ENCODE measurements around the gene SPPL2C. TPM values are rescaled to one million over a fixed set of nuclear protein-coding genes. Genes with fewer than 3 reads are reported as not detected.

The SPPL2C gene
- total RNA-seq, 3 donors from 2014 or later: not detected

DNA sequence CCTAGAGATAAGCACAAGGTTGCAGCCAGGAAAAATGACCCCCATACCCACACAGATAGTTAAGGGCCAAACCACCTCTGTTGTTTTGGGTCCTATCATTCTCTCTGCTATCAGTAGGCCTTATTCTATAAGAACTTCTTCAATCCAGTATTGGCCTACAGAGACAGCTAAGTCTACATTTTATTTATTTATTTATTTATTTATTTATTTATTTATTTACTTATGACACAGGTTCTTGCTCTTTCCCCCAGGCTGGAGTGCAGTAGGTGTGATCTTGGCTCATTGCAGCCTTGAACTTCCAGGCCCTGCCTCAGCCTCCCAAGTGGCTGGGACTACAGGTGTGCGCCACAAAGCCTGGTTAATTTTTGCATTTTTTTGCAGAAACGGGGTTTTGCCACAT is 42.2 kb downstream of the SPPL2C start:
- H3K9me3 ChIP-seq: no peaks in the 10 kb centered on the region
- no peaks in the 10 kb centered on the region for H3K4me1 ChIP-seq
- no peak overlapping the region for H3K4me3 ChIP-seq
- no peak for TF ChIP-seq CTCF (IDR thresholded peaks at IDR 0.05)
- TF ChIP-seq POLR2A (IDR thresholded peaks at IDR 0.05): no peak
- no peak for TF ChIP-seq POLR2AphosphoS5 (IDR thresholded peaks at IDR 0.05)
- no peak for DNase-seq (ENCODE audit: low spot score in 2 of 2)
- H3K27me3 ChIP-seq: no peaks in the 10 kb centered on the region
- no peaks in the 10 kb centered on the region for H3K36me3 ChIP-seq
- no peak overlapping the region for H3K27ac ChIP-seq
- intact Hi-C loops (cut with DNase I; ENCODE audit: low total_unique reads): no loop called here

- no peak for DNase-seq (ENCODE audit: low spot score in 2 of 2)
- TF ChIP-seq POLR2A (IDR thresholded peaks at IDR 0.05): no peak
- TF ChIP-seq CTCF (IDR thresholded peaks at IDR 0.05): no peak
- no peak for TF ChIP-seq POLR2AphosphoS5 (IDR thresholded peaks at IDR 0.05)
- no peaks in the 10 kb centered on the region for H3K9me3 ChIP-seq
- no peak overlapping the region for H3K27ac ChIP-seq
- H3K36me3 ChIP-seq: no peaks in the 10 kb centered on the region
- H3K27me3 ChIP-seq: no peaks in the 10 kb centered on the region
- H3K4me3 ChIP-seq: no peak overlapping the region
- intact Hi-C loops (cut with DNase I; ENCODE audit: low total_unique reads): no loop called here
- no peaks in the 10 kb centered on the region for H3K4me1 ChIP-seq
These were observed 43.7 kb downstream of the SPPL2C start for GRCh38 chr17:45888392-45888791.

GRCh38 chr17:45889579-45889978 is 44.9 kb downstream of the SPPL2C start:
- DNase-seq (ENCODE audit: low spot score in 2 of 2): no peak
- Histone ChIP-seq H3K27me3 (no peaks in the 10 kb centered on the region), H3K36me3 (no peaks in the 10 kb centered on the region), H3K9me3 (no peaks in the 10 kb centered on the region), H3K4me1 (no peaks in the 10 kb centered on the region), H3K27ac (no peak overlapping the region), H3K4me3 (no peak overlapping the region)
- TF ChIP-seq CTCF (IDR thresholded peaks at IDR 0.05): no peak
- TF ChIP-seq POLR2AphosphoS5 (IDR thresholded peaks at IDR 0.05): no peak
- TF ChIP-seq POLR2A (IDR thresholded peaks at IDR 0.05): no peak
- intact Hi-C loops (cut with DNase I; ENCODE audit: low total_unique reads): no loop called here

DNA sequence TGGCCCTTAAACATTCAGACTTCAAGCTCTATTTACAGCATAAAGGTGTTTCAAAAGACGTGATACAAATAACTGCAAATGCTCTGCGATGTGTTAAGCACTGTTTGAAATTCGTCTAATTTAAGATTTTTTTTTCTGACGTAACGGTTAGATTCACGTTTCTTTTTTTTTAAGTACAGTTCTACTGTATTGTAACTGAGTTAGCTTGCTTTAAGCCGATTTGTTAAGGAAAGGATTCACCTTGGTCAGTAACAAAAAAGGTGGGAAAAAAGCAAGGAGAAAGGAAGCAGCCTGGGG is 49.0 kb downstream of the SPPL2C start:
- intact Hi-C loops (cut with DNase I; ENCODE audit: low total_unique reads): no loop called here
- H3K4me3 ChIP-seq: peak overlapping the region; percentile 70 to 96 (median 81)
- H3K4me1 ChIP-seq: peaks cover 0 to 8% of the 10 kb centered on the region in 2 donors
- peaks cover 0 to 28% of the 10 kb centered on the region in 2 donors for H3K27me3 ChIP-seq
- TF ChIP-seq CTCF (IDR thresholded peaks at IDR 0.05) (no peak), POLR2A (IDR thresholded peaks at IDR 0.05) (no peak), POLR2AphosphoS5 (IDR thresholded peaks at IDR 0.05) (no peak)
- no peaks in the 10 kb centered on the region for H3K9me3 ChIP-seq
- no peak for DNase-seq (ENCODE audit: low spot score in 2 of 2)
- H3K27ac ChIP-seq: peak overlapping the region in 1 of 2 donors; percentile 73
- no peaks in the 10 kb centered on the region for H3K36me3 ChIP-seq

DNA sequence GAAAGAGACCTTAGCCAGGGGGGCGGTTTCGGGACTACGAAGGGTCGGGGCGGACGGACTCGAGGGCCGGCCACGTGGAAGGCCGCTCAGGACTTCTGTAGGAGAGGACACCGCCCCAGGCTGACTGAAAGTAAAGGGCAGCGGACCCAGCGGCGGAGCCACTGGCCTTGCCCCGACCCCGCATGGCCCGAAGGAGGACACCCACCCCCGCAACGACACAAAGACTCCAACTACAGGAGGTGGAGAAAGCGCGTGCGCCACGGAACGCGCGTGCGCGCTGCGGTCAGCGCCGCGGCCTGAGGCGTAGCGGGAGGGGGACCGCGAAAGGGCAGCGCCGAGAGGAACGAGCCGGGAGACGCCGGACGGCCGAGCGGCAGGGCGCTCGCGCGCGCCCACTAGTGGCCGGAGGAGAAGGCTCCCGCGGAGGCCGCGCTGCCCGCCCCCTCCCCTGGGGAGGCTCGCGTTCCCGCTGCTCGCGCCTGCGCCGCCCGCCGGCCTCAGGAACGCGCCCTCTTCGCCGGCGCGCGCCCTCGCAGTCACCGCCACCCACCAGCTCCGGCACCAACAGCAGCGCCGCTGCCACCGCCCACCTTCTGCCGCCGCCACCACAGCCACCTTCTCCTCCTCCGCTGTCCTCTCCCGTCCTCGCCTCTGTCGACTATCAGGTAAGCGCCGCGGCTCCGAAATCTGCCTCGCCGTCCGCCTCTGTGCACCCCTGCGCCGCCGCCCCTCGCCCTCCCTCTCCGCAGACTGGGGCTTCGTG is 49.5 kb downstream of the SPPL2C start, which contains the start of gene MAPT:
MAPT (plus strand) TSS at position 533 of the 763 bp plus-strand sequence. CDS start 67,784 bp downstream, outside the sequence.
- H3K4me1 ChIP-seq: peaks cover 0 to 8% of the 10 kb centered on the region in 2 donors
- intact Hi-C loops (cut with DNase I; ENCODE audit: low total_unique reads): no loop called here
- peak; percentile 78 to 89 for DNase-seq (ENCODE audit: low spot score in 2 of 2)
- TF ChIP-seq POLR2AphosphoS5 (IDR thresholded peaks at IDR 0.05): peak; percentile 31 to 68 (median 45)
- peak; percentile 13 to 97 (median 58) for TF ChIP-seq CTCF (IDR thresholded peaks at IDR 0.05)
- TF ChIP-seq POLR2A (IDR thresholded peaks at IDR 0.05): no peak
- peak within 1 kb of the TSS; percentile 42 to 73 for H3K27ac ChIP-seq
- H3K9me3 ChIP-seq: no peaks in the 10 kb centered on the region
- no peaks in the 10 kb centered on the region for H3K36me3 ChIP-seq
- peaks cover 0 to 28% of the 10 kb centered on the region in 2 donors for H3K27me3 ChIP-seq
- peak within 1 kb of the TSS; percentile 70 to 96 (median 81) for H3K4me3 ChIP-seq

Measured in breast epithelium (tissue), 4 donors.